WTC11 (cell line): Measurements from ENCODE around the gene ABHD4. TPM values are rescaled to one million over a fixed set of nuclear protein-coding genes. Genes with fewer than 3 reads are reported as not detected.

Experiments used
- ATAC-seq: fragments of 200-7000 bp; cut with Tn5 transposase; 2 replicates; pipeline ENCODE4 v1.10.0; 2021; ENCODE audit warnings: mild to moderate bottlenecking, moderate library complexity
- CTCF ChIA-PET: fragments of 300-600 bp; sonication (Branson Sonifier 250); formaldehyde crosslinking; loops from one replicate; lab custom pipeline; 2021; ENCODE audit warnings: antibody characterized with exemption; lab: Charles Lee
- POLR2A ChIA-PET: fragments of 350-600 bp; sonication (Branson Sonifier 250); formaldehyde crosslinking; loops from one replicate; lab custom pipeline; 2021; ENCODE audit warnings: antibody characterized with exemption; lab: Charles Lee
- DNase-seq: peaks from one replicate; pipeline ENCODE4 v3.0.0; 2021; ENCODE audit warnings: low spot score
- H3K27ac Mint-ChIP-seq: 2 replicates; pipeline ENCODE4 v1.8.0; 2021; ENCODE audit warnings: mixed read lengths
- H3K27me3 Mint-ChIP-seq: 2 replicates; pipeline ENCODE4 v1.8.0; 2021; ENCODE audit warnings: low read depth, mild to moderate bottlenecking, moderate library complexity, mixed read lengths
- H3K36me3 Mint-ChIP-seq: 2 replicates; pipeline ENCODE4 v1.8.0; 2021; ENCODE audit warnings: mixed read lengths
- H3K4me1 Mint-ChIP-seq: 2 replicates; pipeline ENCODE4 v1.8.0; 2022; ENCODE audit warnings: mixed read lengths
- H3K4me3 Mint-ChIP-seq: 2 replicates; pipeline ENCODE4 v1.8.0; 2021; ENCODE audit warnings: mild to moderate bottlenecking, moderate library complexity, mixed read lengths
- H3K9me3 Mint-ChIP-seq: 2 replicates; pipeline ENCODE4 v1.8.0; 2021; ENCODE audit warnings: mixed read lengths
- ATF2 ChIP-seq: sonication (generic); formaldehyde crosslinking; IDR thresholded peaks from 2 replicates; pipeline ENCODE4 v1.8.1; 2022; ENCODE audit warnings: low read depth, missing genetic modification reagents, borderline replicate concordance
- CBFB ChIP-seq: sonication (generic); formaldehyde crosslinking; IDR thresholded peaks from 2 replicates; pipeline ENCODE4 v1.8.1; 2022; ENCODE audit warnings: mild to moderate bottlenecking, low read depth, missing genetic modification reagents
- CREB1 ChIP-seq: sonication (generic); formaldehyde crosslinking; IDR thresholded peaks from 2 replicates; pipeline ENCODE4 v1.8.0; 2023; ENCODE audit warnings: mild to moderate bottlenecking, missing genetic modification reagents
- E2F4 ChIP-seq: sonication (generic); formaldehyde crosslinking; IDR thresholded peaks from 2 replicates; pipeline ENCODE4 v1.8.1; 2022; ENCODE audit warnings: low read depth, mild to moderate bottlenecking, moderate library complexity, missing genetic modification reagents, borderline replicate concordance
- E2F5 ChIP-seq: sonication (generic); formaldehyde crosslinking; IDR thresholded peaks from 2 replicates; pipeline ENCODE4 v1.8.1; 2022; ENCODE audit warnings: mild to moderate bottlenecking, moderate library complexity, missing genetic modification reagents
- ETV6 ChIP-seq: sonication (generic); formaldehyde crosslinking; IDR thresholded peaks from 2 replicates; pipeline ENCODE4 v1.8.1; 2022; ENCODE audit warnings: mild to moderate bottlenecking, missing genetic modification reagents
- FOXP4 ChIP-seq: sonication (generic); formaldehyde crosslinking; IDR thresholded peaks from 2 replicates; pipeline ENCODE4 v1.8.0; 2022; ENCODE audit warnings: mild to moderate bottlenecking, missing genetic modification reagents
- JUN ChIP-seq: sonication (generic); formaldehyde crosslinking; IDR thresholded peaks from 2 replicates; pipeline ENCODE4 v1.8.0; 2023; ENCODE audit warnings: mild to moderate bottlenecking, missing genetic modification reagents
- MLX ChIP-seq: sonication (generic); formaldehyde crosslinking; IDR thresholded peaks from 2 replicates; pipeline ENCODE4 v1.8.1; 2023; ENCODE audit warnings: mild to moderate bottlenecking, missing genetic modification reagents, moderate library complexity
- MXD4 ChIP-seq: fragments of 250-450 bp; sonication (Bioruptor Pico); IDR thresholded peaks from 2 replicates; pipeline ENCODE4 v1.8.0; 2021; ENCODE audit warnings: mild to moderate bottlenecking, moderate library complexity, borderline replicate concordance
- NFE2L1 ChIP-seq: sonication (generic); formaldehyde crosslinking; IDR thresholded peaks from 2 replicates; pipeline ENCODE4 v1.8.1; 2023; ENCODE audit warnings: missing genetic modification reagents
- NR3C1 ChIP-seq: sonication (generic); formaldehyde crosslinking; conservative IDR thresholded peaks from 2 replicates; pipeline ENCODE4 v1.8.1; 2023; ENCODE audit warnings: low read depth, mild to moderate bottlenecking, missing genetic modification reagents
- SOX15 ChIP-seq: fragments of 250-450 bp; sonication (Bioruptor Pico); IDR thresholded peaks from 2 replicates; pipeline ENCODE4 v1.9.0; 2021; ENCODE audit warnings: mild to moderate bottlenecking
- USF1 ChIP-seq: sonication (generic); formaldehyde crosslinking; IDR thresholded peaks from 2 replicates; pipeline ENCODE4 v1.8.0; 2022; ENCODE audit warnings: mild to moderate bottlenecking, missing genetic modification reagents
- ZMAT4 ChIP-seq: fragments of 250-450 bp; sonication (Bioruptor Pico); IDR thresholded peaks from 2 replicates; pipeline ENCODE4 v1.9.0; 2021; ENCODE audit warnings: mild to moderate bottlenecking
- ZNF121 ChIP-seq: sonication (generic); formaldehyde crosslinking; IDR thresholded peaks from 2 replicates; pipeline ENCODE4 v1.8.0; 2023; ENCODE audit warnings: missing genetic modification reagents
- ZNF138 ChIP-seq: sonication (generic); formaldehyde crosslinking; conservative IDR thresholded peaks from 2 replicates; pipeline ENCODE4 v1.8.1; 2022; ENCODE audit warnings: mild to moderate bottlenecking, moderate library complexity, missing genetic modification reagents
- ZNF281 ChIP-seq: sonication (generic); formaldehyde crosslinking; IDR thresholded peaks from 2 replicates; pipeline ENCODE4 v1.8.0; 2023; ENCODE audit warnings: mild to moderate bottlenecking, missing genetic modification reagents
- ZNF396 ChIP-seq: fragments of 250-450 bp; sonication (Bioruptor Pico); IDR thresholded peaks from 2 replicates; pipeline ENCODE4 v1.8.0; 2021; ENCODE audit warnings: mild to moderate bottlenecking, moderate library complexity, borderline replicate concordance
- total RNA-seq: library from RNA; stranded (reverse); gene quantifications from 3 replicates; pipeline ENCODE4 v1.2.3, GENCODE V29; 2021

ABHD4 gene
- total RNA-seq, 1 experiment from 2014 or later = 33.9 TPM

- POLR2A ChIA-PET = no interaction called here
- CTCF ChIA-PET = interaction anchor here (1.0 to 2.0 kb wide), 2 partner anchors 36 to 47 kb away, joined by 3 to 9 read pairs; no protein-coding TSS in a partner anchor
- H3K4me3 Mint-ChIP-seq = no peak overlapping the region
- no peak overlapping the region for H3K27ac Mint-ChIP-seq
- ATAC-seq (no peak), DNase-seq (no peak)
- H3K27me3 Mint-ChIP-seq = no peaks in the 10 kb centered on the region
- H3K4me1 Mint-ChIP-seq = no peaks in the 10 kb centered on the region
- H3K36me3 Mint-ChIP-seq = peaks cover 85% of the 10 kb centered on the region
- TF ChIP-seq JUN (CRISPR knock-in tag) (no peak), ZNF138 (no peak), ETV6 (CRISPR knock-in tag) (no peak), USF1 (CRISPR knock-in tag) (no peak), CBFB (CRISPR knock-in tag) (no peak), E2F4 (CRISPR knock-in tag) (no peak)
- H3K9me3 Mint-ChIP-seq = no peaks in the 10 kb centered on the region
These were observed 8.3 kb downstream of the ABHD4 start for GRCh38 chr14:22606380-22606779.

GRCh38 chr14:22607291-22607690, 9.2 kb downstream of the ABHD4 start:
- ChIA-PET CTCF (interaction anchor here (1.5 kb wide), 2 partner anchors 37 to 46 kb away, joined by 4 to 6 read pairs; no protein-coding TSS in a partner anchor), POLR2A (no interaction called here)
- no peak for TF ChIP-seq MLX (CRISPR knock-in tag)
- TF ChIP-seq NFE2L1 (CRISPR knock-in tag) = no peak
- no peak for TF ChIP-seq CBFB (CRISPR knock-in tag)
- no peak for TF ChIP-seq SOX15
- no peak for TF ChIP-seq ZNF396 (CRISPR knock-in tag)
- TF ChIP-seq ZMAT4 = no peak
- no peak for TF ChIP-seq ZNF281 (CRISPR knock-in tag)
- TF ChIP-seq FOXP4 (CRISPR knock-in tag) = no peak
- TF ChIP-seq MXD4 (CRISPR knock-in tag) = no peak
- TF ChIP-seq ATF2 (CRISPR knock-in tag) = no peak
- no peak for TF ChIP-seq NR3C1
- no peak for TF ChIP-seq E2F5 (CRISPR knock-in tag)
- TF ChIP-seq CREB1 (CRISPR knock-in tag) = no peak
- TF ChIP-seq ZNF121 (CRISPR knock-in tag) = no peak
- ATAC-seq (no peak), DNase-seq (no peak)
- Mint-ChIP-seq H3K27ac (no peak overlapping the region), H3K27me3 (no peaks in the 10 kb centered on the region), H3K4me3 (no peak overlapping the region), H3K36me3 (peaks cover 77% of the 10 kb centered on the region), H3K9me3 (no peaks in the 10 kb centered on the region), H3K4me1 (no peaks in the 10 kb centered on the region)
